Brain microvascular endothelial cell (primary cell): ENCODE measurements around the gene MCTP2.
A peak's percentile ranks its signal among the peaks of the same experiment; 100 is the strongest.

Experiments used
- DNase-seq: peaks from one replicate; pipeline ENCODE4 v3.0.0-alpha.2; 2020
- H3K27ac ChIP-seq: fragments of 250-450 bp; sonication (Bioruptor Pico); 2 replicates; pipeline ENCODE4 v1.5.1; 2020; ENCODE audit warnings: mild to moderate bottlenecking, moderate library complexity
- H3K27me3 ChIP-seq: fragments of 250-450 bp; sonication (Bioruptor Pico); replicated peaks from 2 replicates; pipeline ENCODE4 v1.5.1; 2020; ENCODE audit warnings: mild to moderate bottlenecking
- H3K36me3 ChIP-seq: fragments of 250-450 bp; sonication (Bioruptor Pico); replicated peaks from 2 replicates; pipeline ENCODE4 v1.5.1; 2020; ENCODE audit warnings: mild to moderate bottlenecking
- H3K4me3 ChIP-seq: 2 replicates; pipeline ENCODE4 v1.5.1; 2011; ENCODE audit warnings: low read depth, mild to moderate bottlenecking, control low read depth, low read length, moderate library complexity
- CTCF ChIP-seq: IDR thresholded peaks from 2 replicates; pipeline ENCODE4 v1.5.1; 2011; ENCODE audit warnings: low read depth, mild to moderate bottlenecking, moderate library complexity, low read length, control low read depth, inconsistent platforms; ENCODE audit errors: missing control alignments
- in situ Hi-C: cut with HindIII; loops from 2 replicates; pipeline ENCODE4 v1.10.0; 2017; ENCODE audit warnings: low sequenced_read_pairs, low pct_ligation_motif_present

MCTP2 gene

GRCh38 chr15:94230883-94231722 is at the start of gene MCTP2:
MCTP2 (plus strand) TSS chr15:94231561; CDS start chr15:94298266, 66,705 bp downstream.
- in situ Hi-C loops, result no loop called here
- H3K4me3 ChIP-seq, result peak within 1 kb of the TSS; percentile 50
- peak; percentile 52 for DNase-seq
- peak; percentile 25 for TF ChIP-seq CTCF
- peak within 1 kb of the TSS; percentile 47 for H3K27ac ChIP-seq
- H3K36me3 ChIP-seq, result no peaks in the 10 kb centered on the region
- H3K27me3 ChIP-seq, result no peaks in the 10 kb centered on the region

GRCh38 chr15:94182883-94183282 is 48.5 kb upstream of the MCTP2 start:
- Histone ChIP-seq H3K27me3 (no peaks in the 10 kb centered on the region), H3K4me3 (no peak overlapping the region), H3K27ac (no peak overlapping the region), H3K36me3 (no peaks in the 10 kb centered on the region)
- no peak for DNase-seq
- no peak for TF ChIP-seq CTCF
- in situ Hi-C loops, result no loop called here

GRCh38 chr15:94185547-94186236 is 45.7 kb upstream of the MCTP2 start:
- Histone ChIP-seq H3K27me3 (no peaks in the 10 kb centered on the region), H3K36me3 (no peaks in the 10 kb centered on the region), H3K4me3 (no peak overlapping the region), H3K27ac (no peak overlapping the region)
- in situ Hi-C loops, result no loop called here
- DNase-seq, result no peak
- TF ChIP-seq CTCF, result no peak

GRCh38 chr15:94186770-94187331 is 44.5 kb upstream of the MCTP2 start:
- H3K27ac ChIP-seq, result no peak overlapping the region
- H3K4me3 ChIP-seq, result no peak overlapping the region
- DNase-seq, result no peak
- TF ChIP-seq CTCF, result no peak
- in situ Hi-C loops, result no loop called here
- no peaks in the 10 kb centered on the region for H3K27me3 ChIP-seq
- no peaks in the 10 kb centered on the region for H3K36me3 ChIP-seq

GRCh38 chr15:94193906-94194305 is 37.5 kb upstream of the MCTP2 start:
- in situ Hi-C loops, result no loop called here

More at GRCh38 chr15:94193906-94194305, 37.5 kb upstream of the MCTP2 start:
- Histone ChIP-seq H3K4me3 (no peak overlapping the region), H3K27ac (no peak overlapping the region), H3K27me3 (no peaks in the 10 kb centered on the region), H3K36me3 (no peaks in the 10 kb centered on the region)
- TF ChIP-seq CTCF, result no peak
- DNase-seq, result no peak
